HG03064 (cell line): Measurements from ENCODE around the gene JOSD2.
"Not testable (repeated sequence)": the region's sequence is repeated elsewhere in the genome, so short reads cannot be mapped to it uniquely, and the experiment has no call there.

Source experiments
- ATAC-seq: cut with Tn5 transposase; IDR thresholded peaks from one replicate; pipeline ENCODE4 v1.9.1; 2021; ENCODE audit warnings: low read depth; ENCODE audit not compliant: unreplicated experiment

The JOSD2 gene

DNA sequence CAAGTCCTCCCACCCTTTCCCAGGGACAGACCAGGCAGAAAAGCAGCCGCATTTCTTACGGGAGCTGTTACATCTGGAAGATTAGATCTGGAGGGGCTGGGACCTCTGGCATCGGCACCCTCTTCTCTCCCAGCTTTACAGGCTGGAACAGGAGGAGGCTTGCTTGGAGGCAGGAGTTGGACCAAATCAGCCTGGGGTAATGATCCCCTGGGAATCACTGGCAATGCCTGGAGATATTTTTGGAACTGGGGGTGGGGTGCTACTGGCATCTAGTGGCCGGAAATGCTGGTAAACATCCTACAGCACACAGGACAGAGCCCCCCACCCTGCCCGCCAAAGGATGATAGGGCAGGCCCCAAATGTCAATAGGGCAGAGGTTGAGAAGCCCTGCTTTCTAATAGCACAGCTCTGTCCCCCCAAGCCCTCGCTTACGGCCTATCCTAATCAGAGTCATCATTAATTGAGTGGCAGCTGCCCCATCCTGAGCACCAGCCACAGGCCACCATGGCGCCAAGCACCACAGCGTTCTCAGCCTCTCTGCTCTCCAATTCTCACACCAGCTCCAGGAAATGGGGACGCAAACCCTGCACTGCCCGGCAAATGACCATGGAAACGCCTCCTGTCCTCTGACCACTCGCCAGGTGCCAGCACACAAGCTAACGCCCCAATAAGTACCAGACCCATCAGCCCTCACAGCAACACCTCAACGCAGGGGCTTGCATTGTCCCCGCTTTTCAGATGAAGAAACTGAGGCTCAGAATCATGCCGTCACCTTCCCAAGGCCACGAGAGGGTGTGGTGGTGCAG is 36.6 kb upstream of the JOSD2 start:
- no peak for ATAC-seq

DNA sequence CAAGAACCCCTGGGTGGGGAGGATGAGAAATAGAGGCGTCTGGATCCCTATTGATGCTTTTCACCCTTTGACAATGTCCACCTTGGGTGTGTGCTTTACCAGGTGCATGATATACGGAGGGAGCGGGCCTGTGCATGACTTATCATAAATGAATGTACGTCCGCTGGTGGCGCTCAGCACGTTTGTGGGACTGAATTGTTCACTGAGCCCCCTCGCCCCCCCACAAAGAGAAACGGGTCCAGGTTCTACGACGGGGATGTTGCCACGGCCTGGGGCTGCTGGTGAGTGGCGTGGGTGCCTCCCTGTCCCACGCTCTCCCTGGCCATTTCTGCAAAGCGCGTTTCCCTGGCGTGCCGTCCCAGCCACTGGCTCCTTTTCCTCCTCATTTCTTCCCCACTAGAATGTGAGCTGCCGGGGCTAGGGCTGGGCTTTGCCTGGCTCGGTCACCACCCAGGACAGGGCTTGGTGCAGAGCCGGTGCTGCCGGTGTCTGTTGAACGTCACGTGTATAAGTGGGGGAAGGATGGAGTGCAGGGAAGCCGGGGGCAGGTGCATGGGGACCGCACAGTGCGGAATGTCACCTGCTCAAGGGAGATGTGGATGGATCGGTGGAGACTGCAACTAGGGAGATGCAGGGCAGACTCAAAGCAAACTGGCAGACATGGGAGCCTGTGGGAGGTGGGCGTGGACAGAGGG is 35.7 kb upstream of the JOSD2 start:
- ATAC-seq, result no peak

DNA sequence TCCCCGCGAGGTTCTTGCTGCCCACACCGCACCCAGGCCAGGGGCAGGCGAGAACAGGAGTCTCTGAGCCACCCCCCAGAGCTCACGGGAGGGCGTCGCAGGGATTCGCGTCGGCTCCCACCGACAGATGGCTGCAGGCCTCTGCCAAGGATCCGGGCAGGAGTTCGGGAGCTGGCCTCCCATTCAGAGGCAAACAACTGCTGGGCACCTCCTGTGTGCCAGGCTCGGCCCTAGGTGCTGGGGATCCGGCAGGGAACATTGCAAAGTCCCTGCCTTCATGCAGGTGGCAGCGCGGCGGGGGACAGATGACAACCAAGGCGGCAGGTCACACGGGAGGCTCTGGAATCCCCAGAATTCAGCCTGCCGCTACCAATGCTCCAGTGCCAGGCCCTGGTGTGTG is 32.0 kb upstream of the JOSD2 start:
- no peak for ATAC-seq

DNA sequence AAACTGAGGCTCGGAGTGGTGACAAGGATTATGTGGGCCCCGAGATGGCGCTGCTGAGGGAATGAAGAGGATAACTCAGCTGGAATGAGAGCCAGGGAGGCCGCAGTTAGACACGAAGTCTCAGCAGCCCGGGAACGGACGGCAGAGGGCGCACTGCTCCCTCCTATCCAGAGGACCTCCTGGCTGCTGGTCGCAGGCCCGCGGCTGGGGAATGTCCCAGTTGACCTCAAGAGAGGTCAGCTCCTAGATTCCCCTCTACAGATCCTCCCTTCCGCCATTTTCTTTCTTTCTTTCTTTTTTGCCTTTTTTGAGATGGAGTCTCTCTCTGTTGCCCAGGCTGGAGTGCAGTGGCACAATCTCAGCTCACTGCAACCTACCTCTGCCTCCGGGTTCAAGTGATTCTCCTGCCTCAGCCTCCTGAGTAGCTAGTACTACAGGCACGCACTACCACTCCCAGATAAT is 26.8 kb upstream of the JOSD2 start:
- no peak for ATAC-seq

DNA sequence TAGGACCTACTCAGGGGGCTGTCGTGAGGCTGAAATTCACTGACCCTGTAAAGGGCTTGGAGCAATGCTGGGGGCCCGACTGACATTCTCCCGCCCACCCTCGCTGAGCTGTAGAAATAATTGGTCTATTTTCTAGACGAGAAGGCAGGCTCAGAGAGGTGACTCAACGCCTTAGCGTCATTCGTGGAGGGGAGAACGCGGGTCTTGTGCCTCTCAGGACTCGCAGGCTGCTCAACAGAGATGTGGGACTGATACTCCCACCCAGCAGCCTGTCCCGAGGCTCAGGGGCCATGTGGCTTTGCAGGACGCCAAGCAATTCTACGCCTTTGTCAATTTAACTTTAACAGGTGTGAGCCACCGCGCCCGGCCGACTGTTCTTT is 26.3 kb upstream of the JOSD2 start:
- no peak for ATAC-seq

DNA sequence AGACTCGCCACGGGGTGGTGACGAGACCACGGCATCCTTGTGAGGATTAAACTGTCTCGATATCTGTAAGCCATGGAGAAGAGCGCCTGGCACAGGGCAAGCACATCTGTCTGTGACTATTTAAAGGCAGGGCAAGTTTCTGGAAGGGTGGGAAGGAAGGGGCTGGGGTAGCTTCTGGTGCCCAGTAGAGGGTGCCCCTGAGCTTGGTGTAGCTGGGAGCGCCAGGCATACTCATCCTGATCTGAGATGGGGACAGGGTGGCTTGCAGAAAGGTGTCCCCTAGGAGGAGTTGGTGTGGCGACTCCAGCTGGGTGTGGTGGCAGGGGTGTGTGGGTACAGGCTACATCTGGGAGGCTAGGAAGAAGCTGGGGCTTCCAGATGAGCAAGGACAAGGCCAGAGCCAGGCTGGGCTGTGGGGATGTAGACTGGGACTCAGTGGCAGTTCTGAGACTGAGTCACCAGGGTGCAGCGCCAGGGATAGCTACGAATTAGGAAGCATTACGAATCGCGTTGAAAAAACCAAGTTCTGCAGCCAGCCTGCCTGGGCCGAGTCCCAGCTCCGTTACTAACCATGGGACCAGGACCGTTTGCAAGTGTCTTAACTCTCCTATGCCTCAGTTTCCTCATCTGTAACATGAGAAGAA is 25.8 kb upstream of the JOSD2 start:
- ATAC-seq, result no peak

DNA sequence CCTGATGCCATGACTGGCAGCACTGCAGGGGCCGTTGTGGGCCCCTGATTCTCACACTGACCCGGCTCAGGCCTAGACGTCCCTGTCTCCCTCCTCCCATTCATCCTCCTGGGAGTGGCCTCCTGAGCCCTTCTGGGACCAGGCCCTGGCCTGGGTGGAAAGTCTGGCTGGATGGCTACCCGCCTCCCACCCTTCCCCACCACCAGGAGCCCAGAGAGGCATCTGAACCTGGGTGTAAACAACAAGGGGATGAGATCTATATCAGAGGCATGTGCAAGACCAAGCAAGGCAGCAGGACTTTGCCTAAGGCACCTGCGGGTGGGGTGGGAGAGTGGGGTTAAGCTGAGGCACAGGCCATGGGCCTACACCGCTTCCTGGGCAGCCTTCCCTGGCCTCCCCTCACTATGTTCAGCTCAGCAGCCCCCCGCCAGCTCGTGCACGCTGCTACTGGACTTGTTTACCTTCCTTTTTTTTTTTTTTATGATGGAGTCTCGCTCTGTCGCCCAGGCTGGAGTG is 24.7 kb upstream of the JOSD2 start:
- no peak for ATAC-seq

DNA sequence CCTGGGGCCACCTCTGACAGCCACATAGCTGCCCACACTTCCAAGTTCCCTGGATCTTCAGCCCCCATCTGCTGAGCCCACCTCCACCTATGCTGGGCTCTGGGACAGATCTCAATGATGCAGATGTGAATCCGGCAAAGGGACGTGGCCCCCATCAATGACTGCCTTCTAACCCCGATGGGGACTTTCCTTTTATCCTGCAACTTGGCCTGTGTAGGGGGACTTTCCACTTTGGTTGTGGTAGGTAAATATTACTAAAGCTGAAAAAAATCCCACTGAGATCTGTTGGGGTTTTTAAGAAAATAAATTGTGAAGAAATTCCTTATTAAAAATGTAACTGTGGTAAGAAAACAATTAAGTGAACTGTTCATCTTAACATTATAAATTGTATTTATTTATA is 23.5 kb upstream of the JOSD2 start:
- ATAC-seq, result no peak

DNA sequence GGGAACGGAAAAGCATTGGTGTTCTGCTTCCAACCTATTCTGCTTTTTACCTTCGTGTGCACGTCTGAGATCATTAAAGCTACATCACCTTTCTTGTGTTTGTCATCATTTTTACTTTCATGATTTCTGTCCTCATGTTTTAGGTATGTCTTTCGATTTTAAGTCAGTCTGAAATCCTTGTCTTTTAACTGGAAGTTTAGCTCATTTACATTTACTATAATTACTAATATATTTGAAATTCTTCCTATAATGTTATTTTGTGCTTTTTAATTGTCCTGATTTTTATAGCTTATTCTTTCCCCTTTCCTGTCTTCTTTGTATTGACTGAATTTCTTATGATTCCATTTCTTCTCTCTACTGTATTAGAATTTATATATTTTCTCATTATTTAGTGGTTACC is 22.0 kb upstream of the JOSD2 start:
- no peak for ATAC-seq

DNA sequence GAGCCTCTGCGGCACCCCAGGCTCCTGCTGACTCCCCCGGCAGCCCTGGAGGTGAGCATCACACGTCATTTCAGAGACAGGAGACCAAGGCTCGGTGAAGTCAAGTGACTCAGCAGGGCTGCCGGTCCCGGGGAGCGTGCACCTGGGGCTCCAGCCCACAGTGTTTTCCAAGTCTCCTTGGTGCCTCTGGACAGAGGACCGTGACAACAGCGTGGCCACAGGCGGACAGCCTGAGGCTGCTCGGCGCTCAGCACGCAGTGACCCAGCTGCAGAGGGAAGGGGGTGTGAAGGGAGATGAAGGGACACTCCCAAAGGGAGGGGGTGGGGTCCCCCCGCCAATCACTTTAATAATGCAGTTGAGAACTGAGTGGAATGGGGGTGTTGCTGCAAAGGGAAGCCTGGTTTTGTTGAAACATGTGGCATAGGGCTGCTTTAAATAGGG is 20.2 kb upstream of the JOSD2 start:
- ATAC-seq, result no peak

DNA sequence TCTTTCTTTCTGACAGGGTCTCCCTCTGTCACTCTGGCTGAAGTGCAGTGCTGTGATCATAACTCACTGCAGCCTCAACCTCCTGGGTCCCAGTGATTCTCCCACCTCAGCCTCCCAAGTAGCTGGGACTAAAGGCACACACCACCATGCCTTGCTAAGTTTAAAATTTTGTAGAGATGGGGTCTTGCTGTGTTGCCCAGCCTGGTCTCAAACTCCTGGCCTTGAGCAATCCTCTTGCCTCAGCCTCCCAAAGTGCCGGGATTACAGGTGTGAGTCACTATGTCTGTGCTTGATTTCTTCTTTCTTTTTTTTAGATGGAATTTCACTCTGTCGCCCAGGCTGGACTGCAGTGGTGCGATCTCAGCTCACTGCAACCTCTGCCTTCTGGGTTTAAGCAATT is 17.1 kb upstream of the JOSD2 start:
- not testable (repeated sequence) for ATAC-seq

DNA sequence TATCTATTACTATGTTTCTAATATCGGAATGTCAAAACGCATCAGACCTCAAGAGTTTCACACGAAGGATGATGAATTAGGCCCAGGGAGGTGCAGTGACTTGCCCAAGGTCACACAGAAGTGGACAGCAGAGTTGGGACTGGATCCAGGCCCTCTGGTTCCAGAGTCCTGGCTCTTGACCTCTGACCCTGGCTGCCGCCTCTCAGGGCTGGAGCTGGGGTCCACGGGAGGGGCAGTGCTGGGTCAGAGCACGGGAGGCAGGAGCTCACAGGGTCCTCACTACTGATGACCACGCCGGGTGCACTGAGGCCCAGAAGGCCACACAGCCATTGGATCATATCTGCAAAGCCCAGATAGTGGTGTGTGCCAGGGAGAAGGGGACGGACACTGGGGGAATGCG is 11.9 kb upstream of the JOSD2 start:
- no peak for ATAC-seq

DNA sequence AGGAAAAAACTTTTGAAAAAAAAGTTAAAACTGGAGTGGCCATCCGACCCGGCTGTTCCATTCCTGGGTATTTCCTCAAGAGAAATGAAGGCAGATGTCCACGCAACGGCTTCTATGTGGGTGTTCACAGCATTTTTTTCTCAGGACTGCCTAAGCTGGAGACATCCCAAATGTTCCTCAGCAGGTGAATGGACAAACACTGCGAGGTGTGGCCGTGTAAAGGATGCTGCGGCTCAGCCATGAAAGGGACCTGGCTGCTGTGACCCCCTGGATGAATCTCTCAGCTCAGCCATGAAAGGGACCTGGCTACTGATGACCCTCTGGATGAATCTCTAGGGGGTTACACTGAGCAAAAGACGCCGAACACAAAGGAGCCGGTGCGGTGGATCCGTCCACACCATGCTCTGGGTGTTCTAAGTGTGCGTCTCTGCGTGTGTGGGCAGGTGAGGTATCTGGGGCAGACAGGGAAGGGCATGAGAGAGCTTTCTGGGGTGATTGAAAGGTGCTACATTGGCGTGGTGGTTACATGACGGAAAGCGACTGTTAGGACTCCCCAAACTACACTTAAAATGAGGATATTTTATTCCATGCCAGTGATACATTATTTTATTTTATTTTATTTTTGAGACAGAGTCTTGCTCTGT is 10.0 kb upstream of the JOSD2 start:
- no peak for ATAC-seq

DNA sequence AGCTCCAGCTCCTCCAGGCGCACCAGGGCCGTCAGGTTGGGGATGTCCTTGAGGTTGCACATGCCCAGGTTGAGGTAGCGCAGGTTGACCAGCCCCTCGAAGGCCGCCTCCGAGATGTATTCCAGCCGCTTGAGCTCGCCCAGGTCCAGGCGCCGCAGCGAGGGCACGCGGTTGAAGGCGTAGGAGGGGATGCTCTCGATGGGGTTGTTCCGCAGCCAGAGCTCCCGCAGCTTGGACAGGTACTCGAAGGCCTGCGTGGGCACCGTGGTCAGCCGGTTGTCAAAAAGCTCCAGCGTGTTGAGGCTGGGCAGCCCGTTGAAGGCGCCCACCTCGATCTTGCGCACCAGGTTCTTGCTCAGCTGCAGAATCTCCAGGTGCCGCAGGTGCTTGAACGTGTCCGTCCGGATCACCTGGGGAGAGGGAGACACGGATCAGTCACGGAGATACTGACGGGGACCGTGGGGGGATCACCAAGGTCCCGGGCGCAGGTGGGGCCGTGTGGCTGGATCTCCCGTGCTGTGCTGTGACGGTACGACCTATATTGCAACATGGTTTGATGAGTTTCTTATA is 8.1 kb upstream of the JOSD2 start:
- no peak for ATAC-seq

DNA sequence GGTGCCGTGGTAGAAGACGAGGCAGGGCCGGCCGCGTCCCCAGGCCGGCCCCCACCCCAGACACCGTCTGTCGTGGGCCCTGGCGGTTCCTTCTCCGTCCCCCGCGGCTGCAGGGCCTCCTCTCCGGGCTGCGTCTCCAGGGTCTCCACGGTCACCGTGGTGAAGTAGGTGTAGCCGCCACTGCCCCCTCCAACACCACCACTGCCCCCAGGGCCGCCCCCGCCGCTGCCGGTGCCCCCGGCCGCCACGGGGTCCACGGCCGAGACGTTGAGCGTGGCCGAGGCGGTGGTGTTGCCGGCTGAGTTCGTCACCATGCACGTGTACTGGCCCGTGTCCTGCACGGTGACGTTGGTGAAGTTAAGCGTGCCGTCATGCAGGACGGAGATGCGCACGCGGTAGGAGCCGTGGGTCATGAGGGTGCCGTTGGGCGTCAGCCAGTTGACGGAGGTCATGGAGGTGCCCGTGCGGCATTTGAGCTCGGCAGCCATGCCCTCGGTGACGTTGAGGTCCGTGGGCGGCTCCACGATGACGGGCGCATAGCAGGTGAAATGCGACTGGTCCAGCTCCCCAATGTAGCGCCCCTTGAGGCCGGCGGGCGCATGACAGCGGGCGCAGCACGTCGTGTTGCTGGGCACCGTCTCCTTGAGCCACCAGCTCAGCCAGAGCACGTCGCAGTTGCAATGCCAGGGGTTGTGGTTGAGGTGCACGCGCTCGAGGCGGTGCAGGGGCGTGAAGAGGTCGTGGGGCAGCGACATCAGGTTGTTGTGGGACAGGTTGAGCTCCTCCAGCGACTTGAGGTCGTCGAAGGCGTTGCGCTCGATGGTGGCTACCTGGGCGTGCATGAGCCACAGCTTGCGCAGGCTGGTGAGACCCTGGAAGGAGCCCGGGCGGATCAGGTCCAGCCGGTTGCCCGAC is 7.4 kb upstream of the JOSD2 start:
- no peak for ATAC-seq

DNA sequence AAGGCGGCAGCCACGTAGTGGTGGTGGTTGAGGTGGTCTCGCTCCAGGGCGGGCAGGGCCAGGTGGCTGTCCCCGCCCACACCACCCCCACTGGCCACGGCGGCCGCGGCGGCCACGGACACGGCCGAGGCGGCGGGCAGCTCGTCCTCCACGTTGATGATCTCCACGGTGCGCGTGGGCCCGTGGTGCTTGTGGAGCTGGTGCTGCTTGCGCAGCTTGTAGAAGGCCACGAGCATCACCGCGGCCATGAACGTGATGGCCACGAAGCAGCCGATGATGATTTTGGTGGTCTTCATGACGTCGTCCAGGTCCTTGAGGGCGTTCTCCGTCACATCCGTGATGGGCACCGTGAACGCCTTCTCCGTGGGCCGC is 6.7 kb upstream of the JOSD2 start:
- no peak for ATAC-seq

DNA sequence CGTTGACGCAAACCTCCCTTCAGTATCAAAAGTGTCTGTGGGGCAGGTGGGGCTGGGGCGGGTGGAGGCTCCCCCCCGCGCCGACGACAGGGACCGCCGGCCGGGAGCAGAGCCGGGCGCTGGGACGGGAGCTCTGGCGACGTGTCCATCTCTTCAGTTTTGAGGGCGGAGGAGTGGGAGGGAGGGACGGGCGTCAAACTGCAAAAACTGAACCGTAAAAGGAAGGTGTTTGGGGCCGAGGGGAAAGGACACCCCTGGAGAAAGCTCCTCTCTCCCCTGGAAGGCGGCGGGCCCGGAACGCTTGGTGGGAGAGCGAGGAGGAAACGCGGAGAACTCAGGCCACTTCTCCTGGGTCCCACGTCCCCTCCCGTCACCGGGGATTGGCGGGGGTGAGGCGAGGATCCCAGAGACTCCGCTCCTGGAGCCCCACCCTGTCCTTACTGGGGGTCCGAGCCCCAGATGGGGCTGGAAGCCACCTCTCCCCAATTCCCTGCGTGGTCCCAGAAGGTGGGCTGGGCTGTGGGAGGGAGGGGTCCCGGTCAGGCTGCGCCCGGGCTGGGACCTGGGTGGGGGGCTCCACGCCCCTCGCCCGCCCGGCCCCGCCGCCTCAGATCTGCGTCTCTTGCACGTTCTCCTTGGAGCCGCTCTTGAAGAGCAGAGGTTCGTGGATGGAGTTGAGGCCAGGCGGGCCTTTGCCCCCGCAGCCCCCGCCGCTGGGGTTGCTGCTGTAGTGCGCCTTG is 6.1 kb upstream of the JOSD2 start:
- ATAC-seq, result no peak

DNA sequence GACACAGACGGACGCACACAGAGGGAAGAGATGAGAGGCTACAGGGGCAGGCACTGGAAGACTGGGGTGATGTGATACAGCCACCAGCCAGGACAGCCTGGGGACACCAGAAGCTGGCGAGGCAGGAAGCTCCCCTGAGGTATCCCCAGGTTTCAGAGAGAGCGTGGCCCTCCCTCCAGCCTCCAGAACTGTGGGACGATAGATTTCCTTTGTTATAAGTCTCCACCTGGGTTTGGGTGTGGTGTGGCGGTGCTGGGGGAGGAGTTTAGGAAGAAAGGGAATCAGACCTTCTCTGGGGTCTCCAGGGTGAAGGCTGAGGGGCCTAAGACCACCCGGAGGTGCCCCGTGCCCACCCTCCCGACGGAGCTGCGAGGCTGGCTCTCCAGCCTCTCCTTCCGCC is 5.5 kb upstream of the JOSD2 start:
- ATAC-seq, result no peak

DNA sequence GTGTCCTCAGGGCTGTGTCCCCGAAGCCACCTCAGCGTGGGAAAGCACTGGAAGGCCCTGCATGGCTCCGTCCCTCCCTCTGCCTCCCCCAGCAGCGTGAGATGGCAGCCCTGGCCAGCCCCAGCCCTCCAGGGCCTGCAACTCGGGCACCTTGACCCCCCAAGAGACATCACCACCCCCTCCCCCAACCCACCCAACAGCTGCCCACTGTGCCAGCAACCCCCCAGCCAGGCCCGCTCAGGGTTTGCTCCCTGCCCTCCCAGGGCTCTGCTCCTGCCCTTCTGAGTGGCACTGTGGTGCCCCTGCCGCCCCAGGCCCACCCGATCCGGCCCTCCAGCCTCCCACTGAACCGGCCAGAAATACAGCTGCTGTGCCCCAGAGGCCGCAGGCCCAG is 4.2 kb upstream of the JOSD2 start:
- no peak for ATAC-seq
